ENCODE results near the gene TTC33.

Gene TTC33

GRCh38 chr5:40679148-40679912 lies 76.4 kb downstream of the TTC33 start:
- H3K4me1 ChIP-seq, result peaks cover 0 to 41% (median 20%) of the 10 kb centered on the region in 4 donors
- intact Hi-C loops (cut with DNase I; ENCODE audit: low total_unique reads), result no loop called here
- peak; percentile 92 to 97 for DNase-seq

GRCh38 chr5:40678460-40679147 lies 77.2 kb downstream of the TTC33 start:
- Histone ChIP-seq H3K27ac (peak overlapping the region; percentile 86 to 87), H3K9me3 (no peaks in the 10 kb centered on the region), H3K4me1 (peaks cover 0 to 36% (median 20%) of the 10 kb centered on the region in 4 donors), H3K27me3 (no peaks in the 10 kb centered on the region), H3K36me3 (no peaks in the 10 kb centered on the region), H3K4me3 (peak overlapping the region; percentile 69 to 87)
- DNase-seq, result no peak
- TF ChIP-seq CTCF (IDR thresholded peaks at IDR 0.05), result no peak
- intact Hi-C loops (cut with DNase I; ENCODE audit: low total_unique reads), result no loop called here

More at GRCh38 chr5:40679148-40679912, 76.4 kb downstream of the TTC33 start:
- H3K36me3 ChIP-seq, result no peaks in the 10 kb centered on the region
- no peak for TF ChIP-seq CTCF (IDR thresholded peaks at IDR 0.05)
- no peaks in the 10 kb centered on the region for H3K27me3 ChIP-seq
- no peaks in the 10 kb centered on the region for H3K9me3 ChIP-seq
- H3K27ac ChIP-seq, result peak overlapping the region; percentile 86 to 87
- H3K4me3 ChIP-seq, result peak overlapping the region; percentile 69 to 87

GRCh38 chr5:40678026-40678425 lies 77.7 kb downstream of the TTC33 start:
- Histone ChIP-seq H3K36me3 (no peaks in the 10 kb centered on the region), H3K27ac (peak overlapping the region; percentile 86 to 87), H3K4me3 (peak overlapping the region; percentile 69 to 87), H3K4me1 (peaks cover 0 to 32% (median 20%) of the 10 kb centered on the region in 4 donors), H3K27me3 (no peaks in the 10 kb centered on the region), H3K9me3 (no peaks in the 10 kb centered on the region)
- no peak for DNase-seq
- TF ChIP-seq CTCF (IDR thresholded peaks at IDR 0.05), result no peak
- intact Hi-C loops (cut with DNase I; ENCODE audit: low total_unique reads), result no loop called here

GRCh38 chr5:40677456-40677855 lies 78.3 kb downstream of the TTC33 start:
- Histone ChIP-seq H3K36me3 (no peaks in the 10 kb centered on the region), H3K27me3 (no peaks in the 10 kb centered on the region), H3K4me1 (peaks cover 0 to 28% (median 20%) of the 10 kb centered on the region in 4 donors), H3K27ac (peak overlapping the region; percentile 86 to 87), H3K9me3 (no peaks in the 10 kb centered on the region), H3K4me3 (peak overlapping the region in 1 of 2 donors; percentile 17)
- DNase-seq, result no peak
- TF ChIP-seq CTCF (IDR thresholded peaks at IDR 0.05), result no peak
- intact Hi-C loops (cut with DNase I; ENCODE audit: low total_unique reads), result no loop called here

- TF ChIP-seq CTCF (IDR thresholded peaks at IDR 0.05), result no peak
- intact Hi-C loops (cut with DNase I; ENCODE audit: low total_unique reads), result no loop called here
- peaks cover 0 to 27% (median 17%) of the 10 kb centered on the region in 4 donors for H3K4me1 ChIP-seq
- no peaks in the 10 kb centered on the region for H3K27me3 ChIP-seq
- DNase-seq, result peak in 1 of 2 donors; percentile 64
- H3K9me3 ChIP-seq, result no peaks in the 10 kb centered on the region
- H3K36me3 ChIP-seq, result no peaks in the 10 kb centered on the region
- H3K27ac ChIP-seq, result peak overlapping the region; percentile 86 to 87
- peak overlapping the region in 1 of 2 donors; percentile 17 for H3K4me3 ChIP-seq
Observed at GRCh38 chr5:40676613-40677343, 79.0 kb downstream of the TTC33 start.

Measured in tibial artery (tissue), 4 donors.